SK-MEL-5 (cell line): Measurements from ENCODE around the gene CFAP206. TPM values are rescaled to one million over a fixed set of nuclear protein-coding genes. Genes with fewer than 3 reads are reported as not detected.
"Not testable (repeated sequence)": the region's sequence is repeated elsewhere in the genome, so short reads cannot be mapped to it uniquely, and the experiment has no call there.

Source experiments
- DNase-seq: peaks from one replicate; pipeline ENCODE4 v3.0.0-alpha.2; 2016; ENCODE audit warnings: low read depth, low spot score
- in situ Hi-C: cut with HindIII; loops from 2 replicates; pipeline ENCODE4 v1.10.0; 2016; ENCODE audit warnings: low sequenced_read_pairs, high pct_unique_total_duplicates, low pct_unique_long_range_greater_than_20kb
- small RNA-seq, 2 experiments: library from RNA; depleted of rRNA; stranded (forward); fragments of <200 nt; gene quantifications; one replicate each; pipeline ENCODE3, GENCODE V24; 2014
- total RNA-seq: library from RNA; depleted of rRNA; stranded (reverse); fragments of >200 nt; shearing (Covaris generic); gene quantifications from 2 replicates; pipeline ENCODE4 v1.2.3, GENCODE V29; 2014; rRNA removed

Gene CFAP206
- total RNA-seq, 1 experiment from 2014 or later: 0.37 TPM

DNA sequence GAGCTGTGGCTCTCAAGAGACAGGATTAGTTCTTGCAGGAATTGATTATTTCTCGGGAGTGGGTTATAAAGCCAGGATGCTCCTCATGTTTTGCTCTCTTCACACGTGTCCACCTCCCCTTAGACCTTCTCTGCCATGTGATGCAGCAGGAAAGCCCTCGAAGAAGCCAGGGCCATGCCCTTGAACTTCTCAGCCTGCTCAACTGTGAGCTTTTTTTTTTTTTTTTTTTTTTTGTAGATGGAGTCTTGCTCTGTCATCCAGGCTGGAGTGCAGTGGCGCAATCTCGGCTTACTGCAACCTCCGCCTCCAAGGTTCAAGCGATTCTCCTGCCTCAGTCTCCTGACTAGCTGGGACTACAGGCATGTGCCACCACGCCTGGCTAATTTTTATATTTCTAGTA is 81.6 kb downstream of the CFAP206 start:
- in situ Hi-C loops, DNase-seq: not testable (repeated sequence)

DNA sequence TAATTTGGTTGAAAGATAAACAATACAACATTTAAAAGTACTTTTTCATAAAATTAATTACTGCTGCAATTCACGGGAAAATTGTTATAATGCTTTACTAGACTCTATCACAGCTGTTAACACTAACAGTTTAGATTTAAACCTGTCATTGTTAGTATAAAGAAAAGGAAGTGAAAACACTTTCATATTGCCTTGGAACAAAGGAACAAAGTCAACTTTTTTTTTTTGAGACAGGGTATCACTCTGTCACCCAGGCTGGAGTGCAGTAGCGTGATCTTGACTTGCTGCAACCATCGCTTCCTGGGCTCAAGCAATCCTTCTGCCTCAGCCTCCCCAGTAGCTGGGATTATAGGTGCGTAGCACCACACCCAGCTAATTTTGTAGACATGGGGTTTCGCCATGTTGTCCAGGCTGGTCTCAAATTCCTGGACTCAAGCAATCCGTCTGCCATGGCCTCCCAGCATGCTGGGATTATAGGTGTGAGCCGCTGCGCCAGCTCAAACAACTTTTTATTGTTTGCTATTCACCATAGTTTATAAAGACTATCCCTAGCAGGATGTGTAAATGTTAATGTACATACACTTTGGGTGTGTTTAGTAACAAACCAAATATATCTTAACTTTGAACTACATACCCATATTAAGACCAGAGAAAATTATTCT is 87.1 kb downstream of the CFAP206 start:
- no peak for DNase-seq
- in situ Hi-C loops: no loop called here

DNA sequence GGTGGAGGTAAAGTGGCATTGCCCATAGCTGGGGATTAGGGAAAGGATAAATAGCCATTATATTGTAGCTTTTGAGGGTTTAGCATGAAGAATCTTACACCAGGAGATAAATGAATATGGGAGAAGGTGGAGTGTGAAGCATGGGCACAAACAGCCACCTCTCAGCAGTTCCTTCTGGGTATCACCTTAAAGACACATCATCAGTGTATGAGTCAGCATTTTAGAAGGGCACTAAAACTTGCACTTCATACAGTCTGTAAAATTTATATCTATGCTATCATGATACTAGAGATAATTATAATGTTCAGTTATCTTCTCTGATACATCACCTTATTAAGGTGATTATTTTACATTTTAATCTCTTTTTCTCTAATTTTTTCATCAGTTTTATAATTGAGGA is 90.3 kb downstream of the CFAP206 start:
- DNase-seq: no peak
- in situ Hi-C loops: no loop called here

DNA sequence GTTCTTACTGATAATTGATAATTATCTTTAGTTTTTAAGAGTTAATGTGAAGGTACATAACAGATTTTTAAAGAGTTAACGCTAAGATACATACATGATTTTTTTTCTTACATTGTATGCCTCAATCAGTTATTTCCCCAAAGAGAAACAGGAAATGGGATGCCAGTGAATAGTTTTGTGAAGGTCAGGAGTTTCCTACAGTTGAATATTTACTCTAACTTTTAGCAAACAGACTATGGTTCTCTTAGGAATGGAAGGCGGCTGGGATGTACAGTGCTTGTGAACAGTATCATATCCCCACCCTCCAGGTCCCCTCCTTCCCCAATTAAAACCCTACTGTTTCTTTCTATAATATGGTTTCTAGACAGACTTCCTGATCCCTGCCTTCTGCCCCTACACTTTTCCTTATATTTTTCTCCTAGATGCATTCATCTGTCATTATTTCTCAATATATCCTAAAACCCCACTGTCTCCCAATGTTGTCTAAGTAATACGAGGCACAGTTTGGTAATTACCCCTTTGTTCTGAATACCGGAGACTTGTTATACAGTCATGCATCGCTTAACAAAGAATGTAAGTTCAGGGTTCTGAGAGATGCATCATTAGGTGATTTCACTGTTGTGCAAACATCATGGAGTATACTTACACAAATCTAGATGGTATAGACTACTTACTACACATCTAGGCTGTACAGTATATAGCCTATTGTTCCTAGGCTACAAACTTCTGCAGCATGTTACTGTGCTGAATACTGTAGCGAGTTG is 94.2 kb downstream of the CFAP206 start:
- in situ Hi-C loops: no loop called here

GRCh38 chr6:87504441-87504840 is 96.7 kb downstream of the CFAP206 start:
- in situ Hi-C loops: no loop called here
- no peak for DNase-seq

More for the DNA sequence above, 94.2 kb downstream of the CFAP206 start:
- DNase-seq: no peak

Small RNA genes lying within 50 kb of the gene (small RNA-seq; reads per million reads assigned to genes)
- gene AL049697.2 (0 reads per million in 2 experiments), gene RNU6-444P (0 reads per million in 2 experiments)

Other genes starting within 250 kb of the CFAP206 start
- gene SMIM8, start 85.4 kb upstream of the CFAP206 start, total RNA-seq: 7.4 and 8.8 TPM in 2 replicates
- not detected in 2 replicates for gene GJB7, start 78.7 kb upstream of the CFAP206 start, total RNA-seq
- gene C6orf163, start 63.2 kb upstream of the CFAP206 start, total RNA-seq: 1.3 and 1.4 TPM in 2 replicates
- 16.7 and 19.8 TPM in 2 replicates for gene SLC35A1, start 65.0 kb downstream of the CFAP206 start, total RNA-seq
- 32.5 and 36.5 TPM in 2 replicates for gene RARS2, start 182.0 kb downstream of the CFAP206 start, total RNA-seq
- 24.3 and 28.5 TPM in 2 replicates for gene ORC3, start 182.2 kb downstream of the CFAP206 start, total RNA-seq